ENCODE results near the gene ERICH4. TPM values are rescaled to one million over a fixed set of nuclear protein-coding genes. Genes with fewer than 3 reads are reported as not detected.

The ERICH4 gene
- total and polyA plus RNA-seq, 9 of the 15 experiments (the other 6 are each of a cell fraction or from before 2014, with no cell fraction given) = not detected

GRCh38 chr19:41426116-41426841 lies 16.7 kb upstream of the ERICH4 start:
- Histone ChIP-seq H3K79me2 (ENCODE audit: control insufficient read depth, insufficient read depth, low read length) (peaks cover 8% of the 10 kb centered on the region; the same call in 2 of the 3 replicates), H3K4me3 (peak overlapping the region; percentile 35; the same call in 1 of the 2 replicates), H2AFZ (ENCODE audit: low read depth, low read length) (no peak overlapping the region), H3K4me1 (replicated peaks in 1 of 2; ENCODE audit: control insufficient read depth in 2 of 2, insufficient read depth in 2 of 2, low read length in 2 of 2) (peaks cover 23 to 48% of the 10 kb centered on the region in 2 experiments), H3K9ac (ENCODE audit: insufficient read depth in 1 of 2, low read depth in 2 of 2, low read length in 2 of 2) (peak overlapping the region; percentile 47 to 87; a peak in 3 of 4 replicates), H3K4me2 (ENCODE audit: insufficient read depth, low read length) (peak overlapping the region; percentile 71), H3K27me3 (ENCODE audit: control insufficient read depth in 2 of 2, insufficient read depth in 2 of 2, low read length in 2 of 2) (no peaks in the 10 kb centered on the region), H3K9me3 (replicated peaks; ENCODE audit: control insufficient read depth, insufficient read depth, low read depth, low read length) (no peaks in the 10 kb centered on the region), H3K27ac (ENCODE audit: extremely low read depth, low read depth, low read length) (no peak overlapping the region), H3K36me3 (ENCODE audit: control insufficient read depth, insufficient read depth, low read length) (peaks cover 40% of the 10 kb centered on the region; the same call in 2 of the 3 replicates), H3K9me1 (ENCODE audit: control insufficient read depth, insufficient read depth, low read length) (no peaks in the 10 kb centered on the region), H4K20me1 (replicated peaks; ENCODE audit: control insufficient read depth, insufficient read depth, low read length) (no peaks in the 10 kb centered on the region)
- TF ChIP-seq ZBTB33 (CRISPR knock-in tag; IDR thresholded peaks at IDR 0.05) (peak; percentile 82), CREM (IDR thresholded peaks at IDR 0.05; ENCODE audit: low read depth) (no peak), POLR2G (IDR thresholded peaks at IDR 0.05; ENCODE audit: low read depth, low read length) (peak; percentile 40; the same call in 1 of the 2 replicates), RBFOX2 (IDR thresholded peaks at IDR 0.05; ENCODE audit: low read depth, low read length) (0 out of 2 replicates have a peak, but pooled peaks have one; percentile 17), SIRT6 (IDR thresholded peaks at IDR 0.05; ENCODE audit: low read depth, low read length) (no peak), C11orf30 (IDR thresholded peaks at IDR 0.05; ENCODE audit: low read depth) (no peak)
- ATAC-seq (peak; percentile 5; the same call in 1 of the 3 replicates), FAIRE-seq (no peak), DNase-seq (ENCODE audit: extremely low read depth in 1 of 4, low spot score in 3 of 4) (no peak)
- ChIA-PET POLR2A (interaction anchor here (0.6 to 3.3 kb wide), 10 partner anchors 9 to 1882 kb away, joined by 3 to 15 read pairs (median 4); partner anchors contain the start of gene DMAC2), CTCF (ENCODE audit: low intra/inter-chr PET ratio) (no interaction called here)
- intact Hi-C loops (cut with micrococcal nuclease) = no loop called here
- 92% methylated on average over 25 of the region's 36 CpGs for WGBS (ENCODE audit: insufficient coverage, low coverage, missing lambda C conversion rate)
- no TSS peak for BruUV-seq (replicated peaks)
- in situ Hi-C loops (cut with MboI) = no loop called here
